ENCODE data around the gene ZNF711.
A peak's percentile ranks its signal among the peaks of the same experiment; 100 is the strongest.
"Not testable (repeated sequence)": the region's sequence is repeated elsewhere in the genome, so short reads cannot be mapped to it uniquely, and the experiment has no call there.

ZNF711 gene

GRCh38 chrX:85243761-85244449 is at the start of gene ZNF711, which contains the start of gene SATL1:
Gene ZNF711, plus strand, starts transcription at chrX:85243991. Its CDS starts 3,582 bp downstream, at chrX:85247573.
Gene SATL1, minus strand, starts transcription at chrX:85243779. Its CDS starts 134,811 bp downstream, at chrX:85108968.
- DNase-seq: peak; percentile 89

GRCh38 chrX:85196319-85196718 is 47.5 kb upstream of the ZNF711 start:
- DNase-seq: no peak

- DNase-seq: no peak
Observed at GRCh38 chrX:85203461-85203970, 40.3 kb upstream of the ZNF711 start.

GRCh38 chrX:85213792-85214530 is 29.8 kb upstream of the ZNF711 start:
- DNase-seq: no peak

- no peak for DNase-seq
Observed at GRCh38 chrX:85215946-85216345, 27.8 kb upstream of the ZNF711 start.

GRCh38 chrX:85221361-85221760 is 22.4 kb upstream of the ZNF711 start:
- no peak for DNase-seq

GRCh38 chrX:85223359-85223758 is 20.4 kb upstream of the ZNF711 start:
- no peak for DNase-seq

GRCh38 chrX:85243155-85243554 is 636 bp upstream of the ZNF711 start:
- DNase-seq: no peak

GRCh38 chrX:85244450-85245211 is 840 bp downstream of the ZNF711 start:
- peak; percentile 29 for DNase-seq

GRCh38 chrX:85285286-85285685 is 41.5 kb downstream of the ZNF711 start:
- not testable (repeated sequence) for DNase-seq

GRCh38 chrX:85288992-85289723 is 45.4 kb downstream of the ZNF711 start:
- no peak for DNase-seq

GRCh38 chrX:85303544-85303943 is 59.8 kb downstream of the ZNF711 start:
- DNase-seq: no peak

GRCh38 chrX:85309717-85310116 is 65.9 kb downstream of the ZNF711 start:
- DNase-seq: no peak

- not testable (repeated sequence) for DNase-seq
Observed at GRCh38 chrX:85311348-85311747, 67.6 kb downstream of the ZNF711 start.
